HG03135 (cell line): ENCODE results near the gene NFKBIE.

Experiments
- ATAC-seq: cut with Tn5 transposase; IDR thresholded peaks from one replicate; pipeline ENCODE4 v1.9.1; 2021; ENCODE audit warnings: mild to moderate bottlenecking, moderate library complexity; ENCODE audit not compliant: unreplicated experiment

NFKBIE gene

GRCh38 chr6:44229376-44230033 lies 35.8 kb downstream of the NFKBIE start:
- no peak for ATAC-seq

GRCh38 chr6:44228836-44229235 lies 36.5 kb downstream of the NFKBIE start:
- ATAC-seq: no peak

GRCh38 chr6:44228433-44228832 lies 36.9 kb downstream of the NFKBIE start:
- ATAC-seq: no peak

- no peak for ATAC-seq
Measured at GRCh38 chr6:44228031-44228430, 37.3 kb downstream of the NFKBIE start.

- ATAC-seq: no peak
Measured at GRCh38 chr6:44227148-44227793, 38.1 kb downstream of the NFKBIE start.

- ATAC-seq: no peak
Measured at GRCh38 chr6:44226368-44227147, 38.8 kb downstream of the NFKBIE start.

GRCh38 chr6:44225579-44226325 lies 39.6 kb downstream of the NFKBIE start:
- no peak for ATAC-seq

GRCh38 chr6:44224965-44225305 lies 40.4 kb downstream of the NFKBIE start:
- ATAC-seq: no peak

- ATAC-seq: no peak
Measured at GRCh38 chr6:44224029-44224964, 41.1 kb downstream of the NFKBIE start.

- ATAC-seq: no peak
Measured at GRCh38 chr6:44223319-44224028, 41.9 kb downstream of the NFKBIE start, which contains the start of gene SLC29A1. TSS of gene SLC29A1 (plus strand) at chr6:44223595. CDS start at chr6:44227314, 3,719 bp downstream.

GRCh38 chr6:44222486-44223318 lies 42.6 kb downstream of the NFKBIE start:
- ATAC-seq: no peak

- ATAC-seq: no peak
Measured at GRCh38 chr6:44221961-44222335, 43.4 kb downstream of the NFKBIE start.

- ATAC-seq: peak; percentile 43
Measured at GRCh38 chr6:44221291-44221960, 43.9 kb downstream of the NFKBIE start.

- no peak for ATAC-seq
Measured at GRCh38 chr6:44220913-44221290, 44.4 kb downstream of the NFKBIE start.

- no peak for ATAC-seq
Measured at GRCh38 chr6:44219815-44220784, 45.3 kb downstream of the NFKBIE start.

- ATAC-seq: peak; percentile 47
Measured at GRCh38 chr6:44219053-44219814, 46.1 kb downstream of the NFKBIE start.
